ENCODE results near the gene CFAP99.

Gene CFAP99

GRCh38 chr4:2482192-2482591 lies 63.4 kb downstream of the CFAP99 start:
- in situ Hi-C loops (cut with MboI; ENCODE audit: low sequenced_read_pairs, unreplicated experiment) = no loop called here
- TF ChIP-seq, protein P1, sequence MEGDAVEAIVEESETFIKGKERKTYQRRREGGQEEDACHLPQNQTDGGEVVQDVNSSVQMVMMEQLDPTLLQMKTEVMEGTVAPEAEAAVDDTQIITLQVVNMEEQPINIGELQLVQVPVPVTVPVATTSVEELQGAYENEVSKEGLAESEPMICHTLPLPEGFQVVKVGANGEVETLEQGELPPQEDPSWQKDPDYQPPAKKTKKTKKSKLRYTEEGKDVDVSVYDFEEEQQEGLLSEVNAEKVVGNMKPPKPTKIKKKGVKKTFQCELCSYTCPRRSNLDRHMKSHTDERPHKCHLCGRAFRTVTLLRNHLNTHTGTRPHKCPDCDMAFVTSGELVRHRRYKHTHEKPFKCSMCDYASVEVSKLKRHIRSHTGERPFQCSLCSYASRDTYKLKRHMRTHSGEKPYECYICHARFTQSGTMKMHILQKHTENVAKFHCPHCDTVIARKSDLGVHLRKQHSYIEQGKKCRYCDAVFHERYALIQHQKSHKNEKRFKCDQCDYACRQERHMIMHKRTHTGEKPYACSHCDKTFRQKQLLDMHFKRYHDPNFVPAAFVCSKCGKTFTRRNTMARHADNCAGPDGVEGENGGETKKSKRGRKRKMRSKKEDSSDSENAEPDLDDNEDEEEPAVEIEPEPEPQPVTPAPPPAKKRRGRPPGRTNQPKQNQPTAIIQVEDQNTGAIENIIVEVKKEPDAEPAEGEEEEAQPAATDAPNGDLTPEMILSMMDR (IDR thresholded peaks at IDR 0.05; ENCODE audit: borderline replicate concordance, control extremely low read depth, extremely low read depth, insufficient read depth, missing control alignments) = no peak
- no peak for DNase-seq (ENCODE audit: low spot score)

GRCh38 chr4:2482693-2483092 lies 63.9 kb downstream of the CFAP99 start:
- in situ Hi-C loops (cut with MboI; ENCODE audit: low sequenced_read_pairs, unreplicated experiment) = no loop called here
- peak; percentile 66 for DNase-seq (ENCODE audit: low spot score)
- TF ChIP-seq, protein P1 (IDR thresholded peaks at IDR 0.05; ENCODE audit: borderline replicate concordance, control extremely low read depth, extremely low read depth, insufficient read depth, missing control alignments) = no peak

DNA sequence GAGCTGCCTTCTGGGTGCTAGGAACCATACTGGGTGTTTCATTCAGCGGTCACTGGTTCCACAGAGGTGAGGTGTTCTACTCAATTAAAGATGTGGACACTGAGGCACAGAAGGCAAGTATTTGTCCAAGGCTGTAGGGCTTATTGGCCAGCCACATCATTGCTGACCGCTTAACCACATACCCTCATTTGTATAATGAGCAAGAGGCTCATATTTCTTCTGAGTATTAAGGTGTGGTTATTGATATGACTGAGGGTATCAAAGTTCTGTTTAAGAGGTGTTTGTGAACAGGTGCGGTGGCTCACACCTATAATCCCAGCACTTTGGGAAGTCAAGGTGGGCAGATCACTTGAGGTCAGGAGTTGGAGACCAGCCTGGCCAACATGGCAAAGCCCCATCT lies 64.5 kb downstream of the CFAP99 start:
- no peak for DNase-seq (ENCODE audit: low spot score)
- in situ Hi-C loops (cut with MboI; ENCODE audit: low sequenced_read_pairs, unreplicated experiment) = no loop called here
- TF ChIP-seq, protein P1 (IDR thresholded peaks at IDR 0.05; ENCODE audit: borderline replicate concordance, control extremely low read depth, extremely low read depth, insufficient read depth, missing control alignments) = no peak

GRCh38 chr4:2484185-2484584 lies 65.4 kb downstream of the CFAP99 start:
- TF ChIP-seq, protein P1 (IDR thresholded peaks at IDR 0.05; ENCODE audit: borderline replicate concordance, control extremely low read depth, extremely low read depth, insufficient read depth, missing control alignments) = no peak
- no peak for DNase-seq (ENCODE audit: low spot score)
- in situ Hi-C loops (cut with MboI; ENCODE audit: low sequenced_read_pairs, unreplicated experiment) = no loop called here

DNA sequence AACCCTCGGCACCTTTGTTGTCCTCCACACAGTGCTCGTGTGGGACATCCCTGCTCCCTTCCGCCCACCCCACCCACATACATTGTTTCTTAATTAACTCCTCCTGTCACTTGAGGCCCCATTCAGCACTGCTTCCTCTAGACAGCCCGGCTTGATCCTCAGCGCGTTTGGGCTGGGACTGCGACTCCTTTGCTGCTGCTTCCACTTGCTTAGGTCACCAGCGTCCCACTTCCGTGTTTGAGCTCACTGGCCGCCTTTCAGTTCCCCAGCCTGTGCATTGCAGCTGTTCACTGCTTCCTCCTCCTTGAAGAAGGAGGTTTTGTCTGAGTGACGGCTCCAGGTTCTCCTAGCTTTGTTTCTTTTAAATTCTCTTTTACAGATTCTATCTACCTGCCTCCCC lies 66.2 kb downstream of the CFAP99 start:
- peak; percentile 77 for DNase-seq (ENCODE audit: low spot score)

GRCh38 chr4:2485956-2486355 lies 67.2 kb downstream of the CFAP99 start:
- in situ Hi-C loops (cut with MboI; ENCODE audit: low sequenced_read_pairs, unreplicated experiment) = no loop called here
- no peak for DNase-seq (ENCODE audit: low spot score)
- TF ChIP-seq, protein P1 (IDR thresholded peaks at IDR 0.05; ENCODE audit: borderline replicate concordance, control extremely low read depth, extremely low read depth, insufficient read depth, missing control alignments) = no peak

More for the DNA sequence above, 66.2 kb downstream of the CFAP99 start:
- TF ChIP-seq, protein P1 (IDR thresholded peaks at IDR 0.05; ENCODE audit: borderline replicate concordance, control extremely low read depth, extremely low read depth, insufficient read depth, missing control alignments) = no peak
- in situ Hi-C loops (cut with MboI; ENCODE audit: low sequenced_read_pairs, unreplicated experiment) = no loop called here

- DNase-seq (ENCODE audit: low spot score) = no peak
- TF ChIP-seq, protein P1 (IDR thresholded peaks at IDR 0.05; ENCODE audit: borderline replicate concordance, control extremely low read depth, extremely low read depth, insufficient read depth, missing control alignments) = no peak
- in situ Hi-C loops (cut with MboI; ENCODE audit: low sequenced_read_pairs, unreplicated experiment) = no loop called here
These were observed 68.2 kb downstream of the CFAP99 start for GRCh38 chr4:2486981-2487380.

All from GM13976 (cell line).